ENCODE results near the gene SNAPC4.

SNAPC4 gene

DNA sequence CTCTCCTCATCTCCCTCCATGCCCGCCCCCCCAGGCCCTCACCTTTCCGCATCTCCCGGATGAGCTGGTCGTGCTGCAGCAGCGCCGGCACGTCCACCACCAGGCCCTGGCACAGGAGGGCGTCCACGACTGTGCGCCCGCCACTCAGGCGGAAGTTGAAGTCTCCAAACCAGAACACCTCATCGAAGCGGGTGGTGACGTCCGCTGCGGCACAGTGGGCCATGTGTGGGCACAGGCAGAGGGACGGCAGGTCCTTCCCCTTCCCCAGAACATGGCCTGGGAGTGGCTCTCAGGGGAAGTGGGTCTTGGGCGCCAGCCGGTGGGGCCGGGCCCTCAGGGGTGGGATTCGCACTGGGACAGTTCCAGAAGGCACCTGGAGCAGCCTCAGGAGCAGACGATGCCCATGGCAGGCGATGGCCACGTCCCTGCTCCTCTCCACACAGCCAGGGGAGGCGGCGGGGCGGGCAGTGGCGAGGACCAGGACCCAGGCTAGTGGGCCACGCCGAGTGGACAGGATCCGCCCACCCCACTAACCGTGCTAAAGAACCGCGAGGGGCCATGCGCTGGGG is 31.9 kb upstream of the SNAPC4 start:
- H3K9ac ChIP-seq, result no peak overlapping the region
- no peaks in the 10 kb centered on the region for H3K36me3 ChIP-seq (ENCODE audit: insufficient read depth)
- H3K27me3 ChIP-seq (ENCODE audit: insufficient read depth, low read depth), result no peaks in the 10 kb centered on the region
- no peak overlapping the region for H3K27ac ChIP-seq
- H2AFZ ChIP-seq (ENCODE audit: low read depth), result no peak overlapping the region
- no peak overlapping the region for H3K4me3 ChIP-seq (IDR thresholded peaks at IDR 0.05; ENCODE audit: insufficient read depth, low read depth, low read length)
- TF ChIP-seq, protein P1, sequence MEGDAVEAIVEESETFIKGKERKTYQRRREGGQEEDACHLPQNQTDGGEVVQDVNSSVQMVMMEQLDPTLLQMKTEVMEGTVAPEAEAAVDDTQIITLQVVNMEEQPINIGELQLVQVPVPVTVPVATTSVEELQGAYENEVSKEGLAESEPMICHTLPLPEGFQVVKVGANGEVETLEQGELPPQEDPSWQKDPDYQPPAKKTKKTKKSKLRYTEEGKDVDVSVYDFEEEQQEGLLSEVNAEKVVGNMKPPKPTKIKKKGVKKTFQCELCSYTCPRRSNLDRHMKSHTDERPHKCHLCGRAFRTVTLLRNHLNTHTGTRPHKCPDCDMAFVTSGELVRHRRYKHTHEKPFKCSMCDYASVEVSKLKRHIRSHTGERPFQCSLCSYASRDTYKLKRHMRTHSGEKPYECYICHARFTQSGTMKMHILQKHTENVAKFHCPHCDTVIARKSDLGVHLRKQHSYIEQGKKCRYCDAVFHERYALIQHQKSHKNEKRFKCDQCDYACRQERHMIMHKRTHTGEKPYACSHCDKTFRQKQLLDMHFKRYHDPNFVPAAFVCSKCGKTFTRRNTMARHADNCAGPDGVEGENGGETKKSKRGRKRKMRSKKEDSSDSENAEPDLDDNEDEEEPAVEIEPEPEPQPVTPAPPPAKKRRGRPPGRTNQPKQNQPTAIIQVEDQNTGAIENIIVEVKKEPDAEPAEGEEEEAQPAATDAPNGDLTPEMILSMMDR (conservative IDR thresholded peaks at IDR 0.05; ENCODE audit: low read depth, low read length), result no peak
- no peaks in the 10 kb centered on the region for H4K20me1 ChIP-seq (ENCODE audit: insufficient read depth)
- H3K79me2 ChIP-seq (ENCODE audit: insufficient read depth, low read depth), result peaks cover 15% of the 10 kb centered on the region; the same call in 1 of the 2 replicates
- no peak overlapping the region for H3K4me2 ChIP-seq
- no peaks in the 10 kb centered on the region for H3K4me1 ChIP-seq (ENCODE audit: low read depth, poor library complexity, severe bottlenecking)

GRCh38 chr9:136430588-136431234 is 30.7 kb upstream of the SNAPC4 start:
- no peaks in the 10 kb centered on the region for H3K27me3 ChIP-seq (ENCODE audit: insufficient read depth, low read depth)
- TF ChIP-seq, protein P1 (conservative IDR thresholded peaks at IDR 0.05; ENCODE audit: low read depth, low read length), result no peak
- no peak overlapping the region for H3K9ac ChIP-seq
- H3K27ac ChIP-seq, result no peak overlapping the region
- no peak overlapping the region for H2AFZ ChIP-seq (ENCODE audit: low read depth)
- peaks cover 3% of the 10 kb centered on the region; the same call in 1 of the 2 replicates for H3K79me2 ChIP-seq (ENCODE audit: insufficient read depth, low read depth)
- H3K4me1 ChIP-seq (ENCODE audit: low read depth, poor library complexity, severe bottlenecking), result no peaks in the 10 kb centered on the region
- H3K36me3 ChIP-seq (ENCODE audit: insufficient read depth), result no peaks in the 10 kb centered on the region
- H3K4me2 ChIP-seq, result no peak overlapping the region
- no peak overlapping the region for H3K4me3 ChIP-seq (IDR thresholded peaks at IDR 0.05; ENCODE audit: insufficient read depth, low read depth, low read length)
- H4K20me1 ChIP-seq (ENCODE audit: insufficient read depth), result no peaks in the 10 kb centered on the region

DNA sequence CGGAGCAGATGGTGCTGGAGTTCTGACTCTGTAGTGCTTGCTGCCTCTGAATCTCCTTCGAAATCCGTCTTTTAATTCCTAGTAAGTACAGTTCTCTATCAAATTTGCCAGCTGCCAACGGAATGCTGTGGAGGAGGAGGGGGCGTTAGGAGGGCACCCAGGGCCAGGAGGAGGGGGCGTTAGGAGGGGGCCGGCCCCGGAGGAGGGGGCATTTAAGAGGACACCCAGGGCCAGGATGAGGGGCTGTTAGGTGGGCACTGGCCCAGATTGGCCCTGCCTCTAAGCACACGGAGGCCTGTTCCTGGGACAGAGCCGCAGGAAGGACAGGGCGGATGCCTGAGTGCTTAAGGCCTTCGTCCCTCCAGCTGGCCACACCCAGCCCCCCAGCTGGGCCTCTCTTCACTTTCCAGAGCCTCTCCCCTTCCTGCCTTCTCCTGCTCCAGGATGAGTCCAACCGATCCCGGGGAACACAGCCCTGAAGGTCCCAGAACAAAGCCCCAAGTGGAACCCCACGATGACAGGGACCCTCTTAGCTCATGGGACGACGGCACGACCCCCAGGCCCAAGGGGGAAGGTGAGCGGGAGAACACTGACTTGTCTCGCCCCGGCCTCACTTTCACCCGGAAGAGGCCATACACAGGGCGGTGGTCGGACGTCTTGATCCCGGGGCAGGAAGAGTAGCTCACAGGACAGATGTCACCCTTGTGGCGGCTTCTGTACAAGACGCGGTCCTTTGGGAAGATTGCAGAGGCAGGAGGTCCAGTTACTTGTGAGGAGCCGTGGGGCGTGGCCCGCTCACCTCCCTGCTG is 29.9 kb upstream of the SNAPC4 start:
- Histone ChIP-seq H4K20me1 (ENCODE audit: insufficient read depth) (no peaks in the 10 kb centered on the region), H3K9ac (no peak overlapping the region), H3K79me2 (ENCODE audit: insufficient read depth, low read depth) (no peaks in the 10 kb centered on the region; the same call in 1 of the 2 replicates), H2AFZ (ENCODE audit: low read depth) (no peak overlapping the region), H3K36me3 (ENCODE audit: insufficient read depth) (no peaks in the 10 kb centered on the region), H3K4me2 (no peak overlapping the region), H3K4me3 (IDR thresholded peaks at IDR 0.05; ENCODE audit: insufficient read depth, low read depth, low read length) (no peak overlapping the region), H3K27ac (no peak overlapping the region), H3K27me3 (ENCODE audit: insufficient read depth, low read depth) (no peaks in the 10 kb centered on the region), H3K4me1 (ENCODE audit: low read depth, poor library complexity, severe bottlenecking) (no peaks in the 10 kb centered on the region)
- TF ChIP-seq, protein P1 (conservative IDR thresholded peaks at IDR 0.05; ENCODE audit: low read depth, low read length), result no peak

DNA sequence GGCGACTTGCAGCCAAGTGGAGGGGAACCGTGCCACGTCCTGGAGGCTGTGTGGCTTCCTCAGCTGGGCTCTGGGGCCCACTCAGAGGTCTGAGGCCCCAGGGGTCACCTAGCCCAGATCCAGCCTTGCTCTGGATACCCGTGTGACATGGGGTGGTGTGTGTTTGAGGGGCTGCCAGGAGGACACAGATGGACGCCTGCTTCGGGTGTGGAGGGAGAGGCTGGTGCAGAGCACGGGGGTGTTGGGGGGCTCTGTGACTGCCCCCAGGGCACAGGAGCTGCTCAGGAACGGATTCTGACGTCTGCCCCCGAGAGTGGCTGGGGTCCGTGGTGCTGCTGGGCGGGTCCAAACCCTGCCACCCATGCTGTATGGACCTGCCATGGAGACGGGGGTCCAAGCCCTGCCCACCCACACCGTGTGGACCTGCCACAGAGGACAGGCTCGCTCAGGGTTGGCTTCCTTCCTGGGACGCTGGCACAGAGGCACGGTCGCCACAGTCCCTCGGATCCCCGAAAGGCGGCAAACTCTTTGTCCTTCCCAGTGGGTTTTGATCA is 29.2 kb upstream of the SNAPC4 start:
- H3K79me2 ChIP-seq (ENCODE audit: insufficient read depth, low read depth), result no peaks in the 10 kb centered on the region
- H2AFZ ChIP-seq (ENCODE audit: low read depth), result no peak overlapping the region
- no peak overlapping the region for H3K4me3 ChIP-seq (IDR thresholded peaks at IDR 0.05; ENCODE audit: insufficient read depth, low read depth, low read length)
- no peaks in the 10 kb centered on the region for H3K36me3 ChIP-seq (ENCODE audit: insufficient read depth)
- TF ChIP-seq, protein P1 (conservative IDR thresholded peaks at IDR 0.05; ENCODE audit: low read depth, low read length), result no peak
- H3K27ac ChIP-seq, result no peak overlapping the region
- H3K9ac ChIP-seq, result no peak overlapping the region
- no peaks in the 10 kb centered on the region for H3K4me1 ChIP-seq (ENCODE audit: low read depth, poor library complexity, severe bottlenecking)
- no peaks in the 10 kb centered on the region for H4K20me1 ChIP-seq (ENCODE audit: insufficient read depth)
- no peaks in the 10 kb centered on the region for H3K27me3 ChIP-seq (ENCODE audit: insufficient read depth, low read depth)
- H3K4me2 ChIP-seq, result no peak overlapping the region

Measured in KMS-11 (cell line).